Amniotic epithelial cell (primary cell): ENCODE measurements around the gene MRPL30.
"Not testable (repeated sequence)": the region's sequence is repeated elsewhere in the genome, so short reads cannot be mapped to it uniquely, and the experiment has no call there.

ENCODE experiments used
- DNase-seq: peaks from one replicate; pipeline ENCODE4 v3.0.0-alpha.2; 2010; ENCODE audit warnings: low read depth

MRPL30 gene

DNA sequence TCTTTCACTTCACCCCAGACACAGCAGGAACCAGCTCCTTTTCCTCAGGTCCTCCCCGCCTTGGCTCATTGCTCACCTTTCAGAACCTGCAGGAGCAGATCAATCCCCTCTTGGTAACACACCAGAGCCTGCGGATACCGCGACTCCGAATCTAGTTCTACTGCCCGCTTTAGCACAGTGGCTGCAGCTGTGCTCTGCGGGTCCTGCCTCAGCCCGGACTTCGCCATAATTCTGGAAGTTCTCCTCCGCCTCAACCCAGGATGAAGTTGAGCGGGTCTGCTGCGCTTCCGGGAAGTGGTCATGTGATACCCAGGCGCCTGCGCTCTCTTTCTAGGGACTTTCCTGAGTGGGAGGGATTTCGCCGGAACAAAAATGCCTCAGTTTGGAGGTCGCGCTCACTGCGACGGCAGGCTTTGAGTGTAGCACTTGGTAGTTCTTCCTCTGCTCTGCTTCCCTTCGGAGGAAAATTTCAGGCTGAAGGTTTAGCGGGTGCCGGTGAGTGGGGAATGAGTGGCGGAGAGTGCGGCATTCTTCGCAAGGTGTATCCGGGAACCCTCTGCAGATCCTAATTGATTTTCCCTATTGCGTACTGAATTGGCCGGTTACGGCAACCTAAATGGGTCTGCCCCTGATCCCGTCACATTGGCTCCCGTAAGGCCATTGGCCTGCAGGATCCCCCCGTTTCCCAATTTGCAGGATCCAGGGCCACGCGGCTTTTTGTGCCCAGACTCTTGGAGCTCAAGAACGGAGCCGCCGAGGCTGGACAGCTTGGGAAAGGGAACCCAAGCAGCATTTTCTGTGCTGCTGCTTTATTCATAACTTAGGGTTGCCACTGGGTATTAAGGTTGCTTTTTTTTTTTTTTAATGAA is at the start of gene MRPL30, which contains the start of gene MITD1:
Gene MRPL30, plus strand, starts transcription at position 430 of the 869 bp plus-strand sequence. CDS start 5,020 bp downstream, outside the sequence.
Gene MITD1, minus strand, starts transcription at position 304 of the 869 bp plus-strand sequence. Its CDS starts 77 bp downstream, at position 227.
- peak; percentile 96 for DNase-seq

DNA sequence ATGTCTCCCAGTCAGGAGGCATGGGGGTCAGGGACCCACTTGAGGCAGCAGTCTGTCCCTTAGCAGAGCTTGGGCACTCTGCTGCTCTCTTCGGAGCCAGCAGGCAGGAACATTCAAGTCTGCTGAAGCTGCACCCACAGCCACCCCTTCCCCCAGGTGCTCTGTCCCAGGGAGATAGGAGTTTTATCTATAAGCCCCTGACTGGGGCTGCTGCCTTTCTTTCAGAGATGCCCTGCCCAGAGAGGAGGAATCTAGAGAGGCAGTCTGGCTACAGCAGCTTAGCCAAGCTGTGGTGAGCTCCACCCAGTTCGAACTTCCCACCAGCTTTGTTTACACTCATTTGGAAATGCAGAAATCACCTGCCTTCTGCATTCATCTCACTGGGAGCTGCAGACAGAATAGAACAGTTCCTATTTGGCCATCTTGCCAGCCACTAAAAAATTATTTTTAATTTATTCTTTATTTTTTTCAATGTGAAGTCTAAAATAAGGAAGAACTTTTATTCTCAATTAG is 45.9 kb upstream of the MRPL30 start:
- not testable (repeated sequence) for DNase-seq

DNA sequence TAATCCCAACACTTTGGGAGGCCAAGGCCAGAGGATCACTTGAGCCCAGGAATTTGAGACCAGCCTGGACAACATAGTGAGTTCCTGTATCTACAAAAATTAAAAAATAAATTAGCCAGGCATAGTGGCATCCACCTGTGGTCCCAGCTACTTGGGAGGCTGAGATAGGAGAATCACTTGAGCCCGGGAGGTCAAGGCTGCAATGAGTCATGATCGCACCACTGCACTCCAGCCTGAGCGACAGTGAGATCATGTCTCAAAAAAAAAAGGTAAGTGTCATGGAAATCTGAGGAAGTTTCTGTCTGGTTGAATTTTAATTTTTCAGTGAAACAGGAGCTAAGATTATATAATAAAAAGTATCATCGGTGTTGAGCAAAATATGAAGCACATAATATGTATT is 42.0 kb upstream of the MRPL30 start:
- no peak for DNase-seq

DNA sequence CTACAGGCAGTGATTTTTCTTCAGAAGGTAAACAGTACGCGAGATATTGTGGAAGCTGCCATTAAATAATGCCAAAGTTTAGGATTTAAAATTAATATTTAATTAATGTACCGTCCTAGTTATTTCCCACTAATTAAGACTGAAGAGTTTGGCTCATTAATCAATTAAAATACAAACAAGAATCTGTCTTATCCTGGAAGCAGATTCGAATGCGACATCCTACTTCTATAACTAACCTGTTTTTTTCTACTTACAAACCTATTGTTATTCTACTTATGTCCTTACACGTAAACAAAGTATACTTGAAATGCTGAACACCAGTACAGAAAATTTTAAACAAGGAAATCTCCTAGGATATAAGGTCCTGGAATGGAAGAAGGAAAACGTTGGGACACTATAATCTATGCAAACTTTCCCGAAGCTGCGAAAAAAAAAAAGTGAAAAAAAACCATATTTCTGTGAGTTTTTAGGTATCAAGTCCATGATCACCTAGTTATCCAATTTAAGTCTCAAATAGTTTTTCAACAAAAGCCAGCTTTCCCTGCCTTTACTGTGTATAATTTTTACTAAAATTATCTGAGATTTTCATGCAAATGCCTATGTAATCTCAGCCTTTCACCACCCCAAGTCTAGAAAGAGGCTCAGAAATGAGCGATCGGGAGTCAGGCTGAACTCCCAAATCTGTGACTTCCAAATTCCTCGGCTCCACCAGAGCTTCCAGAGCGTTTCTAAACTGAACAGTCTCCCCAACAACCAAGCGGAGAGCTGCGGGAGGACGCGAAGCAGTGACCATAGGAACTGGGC is 40.7 kb upstream of the MRPL30 start:
- peak; percentile 10 for DNase-seq

- no peak for DNase-seq
Measured at GRCh38 chr2:99140860-99141109, 40.2 kb upstream of the MRPL30 start.

DNA sequence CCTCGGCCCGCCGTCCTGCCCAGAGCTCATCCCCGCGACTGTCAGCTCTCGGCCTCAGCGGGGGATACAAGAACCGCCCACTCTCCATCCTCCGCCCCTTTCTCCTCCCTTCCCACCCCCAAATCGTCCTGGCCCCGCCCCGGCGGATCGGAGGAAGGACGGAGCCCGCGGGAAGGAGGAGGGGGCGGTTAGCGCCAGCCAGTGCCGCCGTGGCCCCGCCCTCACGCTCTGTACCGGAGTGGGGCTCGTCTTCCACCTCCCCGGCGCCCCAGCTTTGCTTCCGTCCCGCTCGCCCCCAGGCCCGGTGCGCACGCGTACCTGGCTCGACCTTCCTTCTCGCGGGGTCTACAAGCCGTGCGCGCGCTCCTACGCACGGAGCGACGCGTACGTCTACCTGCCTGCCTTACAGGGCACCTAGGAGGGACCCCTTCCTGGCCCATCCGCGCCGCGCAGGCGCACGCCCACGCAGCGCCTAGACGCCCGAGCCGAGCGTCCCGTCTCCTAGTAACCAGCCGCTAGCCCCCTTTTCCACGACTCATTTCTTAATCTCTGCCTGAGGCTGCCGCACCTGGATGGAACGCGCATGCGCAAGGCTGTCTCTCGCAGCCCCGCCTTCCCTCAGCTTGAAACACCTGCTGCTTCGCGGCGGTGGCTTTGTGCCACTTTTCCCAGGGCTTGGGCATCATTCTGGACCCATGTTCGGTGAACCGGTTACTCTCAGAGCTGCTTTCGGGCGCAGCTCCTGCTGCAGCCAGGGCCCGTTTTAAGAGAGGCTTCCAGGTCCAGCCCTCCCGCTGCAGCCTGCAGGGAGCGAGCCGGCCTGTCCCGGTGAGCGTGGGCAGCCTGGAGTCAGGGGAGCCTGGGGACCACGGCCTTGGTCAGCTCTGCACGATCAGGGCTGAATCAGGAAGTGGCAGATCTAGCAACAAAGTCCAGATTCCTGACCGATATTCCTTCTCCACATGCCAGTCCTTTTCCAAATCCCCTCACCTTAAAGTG is 39.6 kb upstream of the MRPL30 start, which contains the start of gene C2orf15:
Gene C2orf15, plus strand, starts transcription at position 598 of the 999 bp plus-strand sequence. CDS start 8,852 bp downstream, outside the sequence.
- DNase-seq = peak; percentile 79

DNA sequence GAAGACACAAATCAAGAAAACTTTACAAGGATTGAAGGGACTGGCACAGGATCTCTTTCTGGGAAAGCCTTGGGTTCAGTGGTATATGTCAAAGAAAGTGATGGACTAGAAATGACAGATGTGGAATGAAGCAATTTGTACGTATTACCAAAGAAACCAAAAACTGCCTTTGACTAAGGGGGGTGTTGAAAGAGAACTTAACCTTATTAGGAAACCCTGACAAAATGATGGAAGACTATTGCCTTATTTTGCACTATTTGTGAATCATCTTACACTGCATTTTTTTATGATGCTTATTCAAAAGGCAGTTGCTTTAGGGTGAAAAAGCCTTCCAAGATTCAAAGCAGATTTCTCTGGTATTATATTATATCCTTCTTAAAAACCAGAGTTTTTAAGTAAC is 30.3 kb upstream of the MRPL30 start:
- peak; percentile 86 for DNase-seq

DNA sequence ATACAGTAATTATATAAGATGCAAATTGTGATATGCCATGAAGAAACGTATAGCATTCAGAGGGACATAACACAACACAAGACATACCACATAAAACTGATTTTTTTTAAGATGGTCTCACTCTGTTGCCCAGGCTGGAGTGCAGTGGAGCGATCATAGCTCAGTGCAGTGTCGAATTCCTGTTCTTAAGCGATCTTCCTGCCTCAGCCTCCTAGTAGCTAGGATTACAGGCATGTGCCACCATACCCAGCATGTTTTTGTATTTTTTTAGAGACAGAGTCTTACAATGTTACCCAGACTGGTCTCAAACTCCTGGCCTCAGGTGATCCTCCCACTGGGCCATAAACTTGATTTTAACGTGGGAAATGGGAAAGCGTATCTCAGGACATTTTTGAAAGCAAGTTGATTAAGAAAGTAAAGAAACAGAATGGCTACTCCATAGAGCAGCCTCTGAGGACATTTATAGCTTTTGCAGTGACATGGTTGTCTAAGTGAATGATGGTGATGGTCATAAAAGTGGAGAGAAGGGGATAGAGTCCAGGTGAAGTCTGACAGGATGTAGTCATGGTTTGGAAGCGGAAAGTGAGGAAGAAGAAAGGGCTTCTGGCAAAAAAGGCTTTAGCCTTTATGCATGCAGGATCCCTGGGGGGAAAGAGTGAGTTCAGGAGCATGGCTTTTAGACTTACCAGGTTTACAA is 28.6 kb upstream of the MRPL30 start:
- no peak for DNase-seq

- no peak for DNase-seq
Measured at GRCh38 chr2:99153921-99154604, 26.9 kb upstream of the MRPL30 start.

GRCh38 chr2:99154643-99155536 is 26.1 kb upstream of the MRPL30 start, which contains the start of the genes LIPT1 and TSGA10:
Gene LIPT1, plus strand, starts transcription at chr2:99154967. Its CDS starts 6,991 bp downstream, at chr2:99161958.
Gene TSGA10, minus strand, starts transcription at chr2:99154942. Its CDS starts 45,503 bp downstream, at chr2:99109439.
- peak; percentile 89 for DNase-seq

DNA sequence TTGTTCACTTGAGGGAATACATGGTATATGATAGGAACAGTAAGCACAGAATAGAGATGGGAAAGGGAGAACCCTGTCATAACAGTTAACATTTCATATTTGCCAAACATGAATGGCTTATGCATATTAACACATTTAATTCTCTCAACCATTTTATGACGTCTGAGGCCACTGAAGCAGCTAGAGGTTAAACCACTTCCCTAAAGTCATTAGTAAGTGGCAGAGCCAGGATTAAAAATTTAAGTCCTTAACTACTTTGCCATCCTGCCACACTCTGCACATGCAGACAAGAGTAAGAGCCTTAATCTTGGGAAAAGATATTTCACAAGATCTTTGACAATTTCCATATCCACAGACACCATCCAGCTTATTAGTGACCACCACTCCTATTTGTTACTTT is 24.1 kb upstream of the MRPL30 start:
- DNase-seq = no peak

GRCh38 chr2:99158599-99158998 is 22.4 kb upstream of the MRPL30 start:
- no peak for DNase-seq

- no peak for DNase-seq
Measured at GRCh38 chr2:99159594-99159993, 21.4 kb upstream of the MRPL30 start.

- DNase-seq = no peak
Measured at GRCh38 chr2:99166218-99166617, 14.8 kb upstream of the MRPL30 start.

DNA sequence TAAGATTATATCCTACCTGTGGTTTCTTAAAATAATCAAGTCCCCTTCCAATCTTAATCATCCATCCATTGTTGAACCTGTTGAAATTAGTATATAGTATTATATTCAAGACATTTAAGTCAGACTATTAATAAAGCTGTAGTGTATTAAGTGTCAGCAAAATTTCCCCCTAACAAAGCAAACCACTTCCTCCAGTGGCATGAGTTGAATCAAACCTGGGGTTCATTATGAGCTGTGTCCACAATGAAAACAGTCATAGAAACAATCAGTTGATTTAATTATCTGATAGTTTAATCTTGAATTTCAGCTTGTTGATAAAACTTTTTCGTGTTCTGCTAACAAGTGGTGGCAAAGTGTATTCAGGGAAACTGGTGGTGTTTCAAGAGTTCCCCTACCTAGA is 11.4 kb upstream of the MRPL30 start:
- no peak for DNase-seq

GRCh38 chr2:99171377-99172140 is 9.4 kb upstream of the MRPL30 start:
- no peak for DNase-seq

DNA sequence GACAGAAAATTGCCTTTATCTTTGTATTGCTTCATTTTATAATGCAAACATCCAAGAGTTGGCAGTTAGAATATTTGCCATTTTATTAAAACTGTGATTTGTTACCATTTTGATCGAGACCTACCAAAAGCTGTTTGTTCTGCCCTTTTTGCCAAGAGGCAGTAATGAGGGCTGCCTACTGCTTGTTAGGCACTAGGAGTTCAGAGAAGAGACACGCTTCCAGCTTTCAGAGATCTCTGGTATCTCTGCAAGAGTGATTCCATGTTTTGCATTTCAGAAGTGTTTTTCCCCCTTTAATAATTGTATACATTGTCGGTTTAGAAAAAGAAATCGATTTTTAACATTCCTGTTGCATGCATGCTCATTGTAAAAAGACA is 628 bp downstream of the MRPL30 start:
- no peak for DNase-seq

GRCh38 chr2:99183025-99183424 is 2.0 kb downstream of the MRPL30 start:
- no peak for DNase-seq
